Mammary epithelial cell (primary cell): ENCODE results near the gene STARD13.

ENCODE experiments used
- CTCF ChIP-seq, 2 donors: IDR thresholded peaks in 1 of 2; conservative IDR thresholded peaks in 1 of 2; 2 replicates each; pipeline ENCODE4 v1.5.1; 2011 to 2012; ENCODE audit warnings: inconsistent platforms in 2 of 2, low read length in 2 of 2, mild to moderate bottlenecking in 2 of 2, control low read depth in 1 of 2, low read depth in 1 of 2; ENCODE audit not compliant: insufficient read depth in 1 of 2; ENCODE audit errors: extremely low read depth in 1 of 2
- EZH2 ChIP-seq: IDR thresholded peaks from 2 replicates; pipeline ENCODE4 v1.6.1; 2012; ENCODE audit warnings: low read length, inconsistent platforms, borderline replicate concordance

- TF ChIP-seq CTCF (conservative IDR thresholded peaks at IDR 0.05 in 1 of 2, IDR thresholded peaks at IDR 0.05 in 1 of 2; ENCODE audit: extremely low read depth in 1 of 2, insufficient read depth in 1 of 2, low read depth in 1 of 2, low read length in 2 of 2): no peak
- no peak for TF ChIP-seq EZH2
These were observed 23.0 kb downstream of the STARD13 start for GRCh38 chr13:33262594-33262993.
